Neural progenitor cell (in vitro differentiated cells): ENCODE data around the gene COA6. TPM values are rescaled to one million over a fixed set of nuclear protein-coding genes. Genes with fewer than 3 reads are reported as not detected.
"Not testable (repeated sequence)": the region's sequence is repeated elsewhere in the genome, so short reads cannot be mapped to it uniquely, and the experiment has no call there.

Experiments
- DNase-seq: peaks from one replicate; pipeline ENCODE4 v3.0.0-alpha.2; 2016; ENCODE audit warnings: low spot score
- H2AFZ ChIP-seq: fragments of 200-600 bp; sonication (generic); replicated peaks from 2 replicates; pipeline ENCODE4 v1.6.1; 2016; ENCODE audit warnings: antibody characterized with exemption
- H3F3A ChIP-seq: fragments of 200-600 bp; sonication (generic); 2 replicates; pipeline ENCODE4 v1.6.1; 2016; ENCODE audit warnings: antibody characterized with exemption, low read depth
- H3K27ac ChIP-seq: fragments of 200-600 bp; sonication (generic); 2 replicates; pipeline ENCODE4 v1.5.1; 2016; ENCODE audit warnings: mild to moderate bottlenecking
- H3K27me3 ChIP-seq: fragments of 200-600 bp; sonication (generic); 2 replicates; pipeline ENCODE4 v1.6.1; 2016; ENCODE audit warnings: mild to moderate bottlenecking, moderate library complexity
- H3K36me3 ChIP-seq: fragments of 200-600 bp; sonication (generic); 2 replicates; pipeline ENCODE4 v1.5.1; 2016
- H3K4me1 ChIP-seq: fragments of 200-600 bp; sonication (generic); 2 replicates; pipeline ENCODE4 v1.6.1; 2016; ENCODE audit warnings: mixed run types
- H3K4me2 ChIP-seq: fragments of 200-600 bp; sonication (generic); 2 replicates; pipeline ENCODE4 v1.6.1; 2016
- H3K4me3 ChIP-seq: fragments of 200-600 bp; sonication (generic); 2 replicates; pipeline ENCODE4 v1.5.1; 2016
- H3K79me2 ChIP-seq: fragments of 200-600 bp; sonication (generic); 2 replicates; pipeline ENCODE4 v1.6.1; 2016; ENCODE audit warnings: low read depth
- H3K9ac ChIP-seq: fragments of 200-600 bp; sonication (generic); 2 replicates; pipeline ENCODE4 v1.6.1; 2016
- H3K9me3 ChIP-seq: fragments of 200-600 bp; sonication (generic); 2 replicates; pipeline ENCODE4 v1.5.1; 2016; ENCODE audit warnings: low read depth
- H4K20me1 ChIP-seq: fragments of 200-600 bp; sonication (generic); 2 replicates; pipeline ENCODE4 v1.6.1; 2016; ENCODE audit warnings: low read depth
- H3K27ac Mint-ChIP-seq: 3 replicates; pipeline ENCODE4 v1.8.0; 2021; ENCODE audit warnings: mixed read lengths
- H3K27me3 Mint-ChIP-seq: 2 replicates; pipeline ENCODE4 v1.8.0; 2022; ENCODE audit warnings: low read depth, mild to moderate bottlenecking, inconsistent platforms, moderate library complexity, mixed read lengths; ENCODE audit not compliant: insufficient read depth
- H3K36me3 Mint-ChIP-seq: 3 replicates; pipeline ENCODE4 v1.8.0; 2021; ENCODE audit warnings: mixed read lengths
- H3K4me1 Mint-ChIP-seq: 3 replicates; pipeline ENCODE4 v1.8.0; 2021; ENCODE audit warnings: mixed read lengths
- H3K4me3 Mint-ChIP-seq: 3 replicates; pipeline ENCODE4 v1.8.0; 2021; ENCODE audit warnings: mild to moderate bottlenecking, moderate library complexity, mixed read lengths
- H3K9me3 Mint-ChIP-seq: 3 replicates; pipeline ENCODE4 v1.8.0; 2020; ENCODE audit warnings: mixed read lengths
- EZH2 ChIP-seq: fragments of 200-600 bp; sonication (generic); IDR thresholded peaks from 2 replicates; pipeline ENCODE4 v1.6.1; 2017; ENCODE audit warnings: antibody characterized with exemption, mild to moderate bottlenecking, moderate library complexity
- EZH2phosphoT487 ChIP-seq: fragments of 200-600 bp; sonication (generic); IDR thresholded peaks from 2 replicates; pipeline ENCODE4 v1.6.1; 2017; ENCODE audit warnings: antibody characterized with exemption
- total RNA-seq: library from RNA; depleted of rRNA; stranded (reverse); fragments of >200 nt; gene quantifications from 2 replicates; pipeline ENCODE4 v1.2.3, GENCODE V29; 2015; ENCODE audit warnings: low replicate concordance
- TF ChIP-seq, protein P1 (sequence below): fragments of 200-600 bp; sonication (generic); IDR thresholded peaks from 2 replicates; pipeline ENCODE4 v1.5.1; 2017; ENCODE audit warnings: antibody characterized with exemption, mild to moderate bottlenecking

COA6 gene
- total RNA-seq, 1 donor from 2014 or later = 36.0 TPM

DNA sequence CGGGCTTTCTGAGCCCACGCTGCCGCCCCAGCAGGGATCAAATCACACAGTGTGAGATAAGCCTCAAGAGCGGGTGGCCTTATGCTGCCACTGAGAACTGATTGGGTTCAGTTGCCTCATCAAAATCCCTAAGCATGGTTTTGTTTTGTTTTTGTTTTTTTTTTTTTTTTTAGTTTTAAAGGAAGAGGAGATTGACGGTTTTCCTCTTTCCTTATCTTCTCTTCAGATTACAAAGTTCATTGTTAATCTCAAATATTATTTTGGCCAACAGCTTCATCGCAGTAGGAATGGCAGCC, 651 bp downstream of the COA6 start:
- H3K4me1 Mint-ChIP-seq = peaks cover 15% of the 10 kb centered on the region
- peak overlapping the region; percentile 93 for H2AFZ ChIP-seq
- H3K4me2 ChIP-seq = peak overlapping the region; percentile 92
- peak overlapping the region; percentile 81 for H3K9ac ChIP-seq
- no peaks in the 10 kb centered on the region for H3K9me3 ChIP-seq
- H3K27ac ChIP-seq = no peak overlapping the region
- no peaks in the 10 kb centered on the region for H4K20me1 ChIP-seq
- peak overlapping the region; percentile 98 for H3K27ac Mint-ChIP-seq
- peak overlapping the region; percentile 88 for H3K4me3 ChIP-seq
- peaks cover 8% of the 10 kb centered on the region for H3F3A ChIP-seq
- peaks cover 6% of the 10 kb centered on the region for H3K4me1 ChIP-seq
- H3K27me3 ChIP-seq = peaks cover 13% of the 10 kb centered on the region
- H3K36me3 ChIP-seq = no peaks in the 10 kb centered on the region
- TF ChIP-seq EZH2phosphoT487 = no peak
- TF ChIP-seq EZH2 = no peak
- TF ChIP-seq, protein P1, sequence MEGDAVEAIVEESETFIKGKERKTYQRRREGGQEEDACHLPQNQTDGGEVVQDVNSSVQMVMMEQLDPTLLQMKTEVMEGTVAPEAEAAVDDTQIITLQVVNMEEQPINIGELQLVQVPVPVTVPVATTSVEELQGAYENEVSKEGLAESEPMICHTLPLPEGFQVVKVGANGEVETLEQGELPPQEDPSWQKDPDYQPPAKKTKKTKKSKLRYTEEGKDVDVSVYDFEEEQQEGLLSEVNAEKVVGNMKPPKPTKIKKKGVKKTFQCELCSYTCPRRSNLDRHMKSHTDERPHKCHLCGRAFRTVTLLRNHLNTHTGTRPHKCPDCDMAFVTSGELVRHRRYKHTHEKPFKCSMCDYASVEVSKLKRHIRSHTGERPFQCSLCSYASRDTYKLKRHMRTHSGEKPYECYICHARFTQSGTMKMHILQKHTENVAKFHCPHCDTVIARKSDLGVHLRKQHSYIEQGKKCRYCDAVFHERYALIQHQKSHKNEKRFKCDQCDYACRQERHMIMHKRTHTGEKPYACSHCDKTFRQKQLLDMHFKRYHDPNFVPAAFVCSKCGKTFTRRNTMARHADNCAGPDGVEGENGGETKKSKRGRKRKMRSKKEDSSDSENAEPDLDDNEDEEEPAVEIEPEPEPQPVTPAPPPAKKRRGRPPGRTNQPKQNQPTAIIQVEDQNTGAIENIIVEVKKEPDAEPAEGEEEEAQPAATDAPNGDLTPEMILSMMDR = no peak
- H3K36me3 Mint-ChIP-seq = peaks cover 17% of the 10 kb centered on the region
- H3K4me3 Mint-ChIP-seq = peak overlapping the region; percentile 99
- peaks cover 3% of the 10 kb centered on the region for H3K27me3 Mint-ChIP-seq
- no peak for DNase-seq
- no peaks in the 10 kb centered on the region for H3K9me3 Mint-ChIP-seq
- peaks cover 23% of the 10 kb centered on the region for H3K79me2 ChIP-seq

DNA sequence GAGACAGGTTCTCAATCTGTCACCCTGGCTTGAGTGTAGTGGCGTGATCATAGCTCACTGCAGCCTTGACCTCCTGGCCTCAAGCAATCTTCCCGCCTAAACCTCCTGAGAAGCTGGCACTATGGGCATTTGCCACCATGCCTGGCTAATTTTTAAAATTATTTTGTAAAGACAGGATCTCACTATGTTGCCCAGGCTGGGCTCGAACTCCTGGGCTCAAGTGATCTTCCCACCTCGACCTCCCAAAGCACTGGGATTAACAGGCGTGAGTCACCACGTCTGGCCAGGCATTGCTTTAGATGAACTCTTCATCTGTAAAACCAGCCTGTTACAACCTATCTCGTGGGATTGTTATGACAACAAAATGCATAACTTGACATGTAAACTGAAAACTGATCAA, 2.4 kb downstream of the COA6 start:
- Histone ChIP-seq H3K79me2 (peaks cover 24% of the 10 kb centered on the region), H3K4me3 (no peak overlapping the region), H2AFZ (no peak overlapping the region), H3K9ac (no peak overlapping the region), H3K4me2 (no peak overlapping the region), H3K9me3 (no peaks in the 10 kb centered on the region), H3K36me3 (no peaks in the 10 kb centered on the region), H3K4me1 (peaks cover 6% of the 10 kb centered on the region), H3F3A (peaks cover 8% of the 10 kb centered on the region), H3K27ac (no peak overlapping the region), H4K20me1 (no peaks in the 10 kb centered on the region), H3K27me3 (no peaks in the 10 kb centered on the region)
- no peak overlapping the region for H3K27ac Mint-ChIP-seq
- no peaks in the 10 kb centered on the region for H3K9me3 Mint-ChIP-seq
- no peak for TF ChIP-seq EZH2phosphoT487
- H3K4me1 Mint-ChIP-seq = peaks cover 15% of the 10 kb centered on the region
- H3K4me3 Mint-ChIP-seq = no peak overlapping the region
- H3K36me3 Mint-ChIP-seq = peaks cover 24% of the 10 kb centered on the region
- H3K27me3 Mint-ChIP-seq = peaks cover 3% of the 10 kb centered on the region
- no peak for DNase-seq

DNA sequence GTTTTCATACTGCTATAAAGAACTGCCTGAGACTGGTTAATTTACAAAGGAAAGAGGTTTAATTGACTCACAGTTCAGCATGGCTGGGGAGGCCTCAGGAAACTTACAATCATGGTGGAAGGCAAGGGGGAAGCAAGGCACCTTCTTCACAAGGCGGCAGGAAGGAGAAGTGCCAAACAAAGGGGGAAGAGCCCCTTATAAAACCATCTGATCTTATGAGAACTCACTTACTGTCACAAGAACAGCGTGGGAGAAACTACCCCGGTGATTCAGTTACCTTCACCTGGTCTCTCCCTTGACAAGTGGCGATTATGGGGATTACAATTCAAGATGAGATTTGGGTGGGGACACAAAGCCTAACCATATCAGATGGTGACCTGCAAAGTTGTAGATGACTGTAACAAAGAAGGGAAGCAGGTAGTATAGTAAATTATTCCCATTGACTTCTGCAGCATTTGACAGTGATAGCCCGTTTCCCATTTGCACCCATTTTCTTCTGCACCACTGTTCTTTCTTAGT, 6.4 kb downstream of the COA6 start:
- not testable (repeated sequence) for H3F3A ChIP-seq, H3K4me1 ChIP-seq, H3K4me3 ChIP-seq, DNase-seq, H3K9me3 Mint-ChIP-seq, H3K27ac Mint-ChIP-seq, H3K4me1 Mint-ChIP-seq, H3K4me2 ChIP-seq, H3K9ac ChIP-seq, H3K36me3 ChIP-seq, H2AFZ ChIP-seq, H4K20me1 ChIP-seq, H3K9me3 ChIP-seq, H3K4me3 Mint-ChIP-seq, H3K27me3 Mint-ChIP-seq, H3K27ac ChIP-seq, H3K27me3 ChIP-seq
- peaks cover 19% of the 10 kb centered on the region for H3K79me2 ChIP-seq
- H3K36me3 Mint-ChIP-seq = peaks cover 24% of the 10 kb centered on the region

DNA sequence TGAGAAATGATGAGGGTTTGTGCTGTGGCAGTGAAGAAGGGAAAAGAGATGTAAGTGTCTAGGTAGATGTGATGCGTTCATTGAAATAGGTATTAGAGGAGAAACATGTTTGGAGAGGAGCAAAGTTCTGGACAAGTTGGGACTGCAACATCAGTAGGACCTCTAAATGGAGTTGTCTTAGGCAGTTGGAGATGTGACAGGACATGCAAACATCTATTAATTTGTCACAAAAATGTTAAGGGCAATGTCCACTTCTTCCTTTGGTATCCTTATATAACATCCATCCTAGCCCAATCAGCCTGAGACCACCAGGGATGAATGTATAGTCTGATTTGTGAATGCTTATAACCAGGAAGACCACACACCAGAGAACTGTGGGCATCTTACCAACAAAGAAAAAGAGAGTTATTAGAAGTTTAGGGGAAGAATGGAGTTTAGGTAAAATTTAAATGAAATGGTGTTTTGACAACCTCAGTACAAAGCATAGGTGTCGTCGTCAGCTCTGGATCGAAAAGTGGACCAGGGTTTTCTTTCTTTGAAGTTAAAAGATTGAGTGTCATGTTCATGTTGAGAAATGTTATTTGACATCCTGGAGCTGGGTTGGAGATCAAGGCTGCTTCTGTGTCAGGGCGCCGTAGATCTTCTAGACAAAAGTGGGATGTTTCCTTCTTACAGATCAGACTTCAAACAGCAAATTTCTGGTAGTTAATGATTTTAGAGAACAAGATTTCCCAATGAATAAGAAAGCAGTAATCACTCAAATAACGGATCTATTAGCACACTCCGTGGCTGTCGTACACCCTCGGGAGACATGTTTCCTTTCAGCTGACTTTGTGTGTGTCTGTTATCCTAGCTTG, 8.7 kb downstream of the COA6 start:
- H3K9me3 Mint-ChIP-seq = no peaks in the 10 kb centered on the region
- Histone ChIP-seq H2AFZ (no peak overlapping the region), H3K4me2 (no peak overlapping the region), H3K4me1 (no peaks in the 10 kb centered on the region), H3K9me3 (no peaks in the 10 kb centered on the region), H3K27me3 (no peaks in the 10 kb centered on the region), H3K4me3 (no peak overlapping the region), H3K79me2 (peaks cover 16% of the 10 kb centered on the region), H3K27ac (no peak overlapping the region), H3K9ac (no peak overlapping the region), H4K20me1 (no peaks in the 10 kb centered on the region), H3F3A (no peaks in the 10 kb centered on the region), H3K36me3 (no peaks in the 10 kb centered on the region)
- H3K27ac Mint-ChIP-seq = no peak overlapping the region
- TF ChIP-seq, protein P1 = no peak
- no peak for TF ChIP-seq EZH2
- no peak for TF ChIP-seq EZH2phosphoT487
- no peak for DNase-seq
- peaks cover 19% of the 10 kb centered on the region for H3K36me3 Mint-ChIP-seq
- no peaks in the 10 kb centered on the region for H3K4me1 Mint-ChIP-seq
- peaks cover 2% of the 10 kb centered on the region for H3K27me3 Mint-ChIP-seq
- no peak overlapping the region for H3K4me3 Mint-ChIP-seq
